UCSD-AML1 (cell line): ENCODE measurements around the gene SYNGAP1.
"Not testable (repeated sequence)": the region's sequence is repeated elsewhere in the genome, so short reads cannot be mapped to it uniquely, and the experiment has no call there.

Experiments
- DNase-seq: peaks from one replicate; lab custom pipeline; 2025; ENCODE audit not compliant: unreplicated experiment; lab: John Stamatoyannopoulos, UW

The SYNGAP1 gene

GRCh38 chr6:33399881-33400280 is 20.0 kb upstream of the SYNGAP1 start:
- not testable (repeated sequence) for DNase-seq

- no peak for DNase-seq
These were observed 15.0 kb upstream of the SYNGAP1 start for GRCh38 chr6:33404884-33405283.

- no peak for DNase-seq
These were observed 14.4 kb upstream of the SYNGAP1 start for GRCh38 chr6:33405386-33405940.

- no peak for DNase-seq
These were observed 13.7 kb upstream of the SYNGAP1 start for GRCh38 chr6:33406126-33406525.

GRCh38 chr6:33407132-33407718 is 12.6 kb upstream of the SYNGAP1 start:
- DNase-seq, result no peak

GRCh38 chr6:33410050-33410710 is 9.7 kb upstream of the SYNGAP1 start:
- peak; percentile 99 for DNase-seq

- DNase-seq, result no peak
These were observed 8.9 kb upstream of the SYNGAP1 start, which contains the start of gene PHF1 for GRCh38 chr6:33410711-33411631. Gene PHF1, plus strand, starts transcription at chr6:33411014. Its CDS starts 1,250 bp downstream, at chr6:33412264.

GRCh38 chr6:33411632-33412005 is 8.2 kb upstream of the SYNGAP1 start:
- DNase-seq, result no peak

GRCh38 chr6:33412140-33413009 is 7.5 kb upstream of the SYNGAP1 start:
- no peak for DNase-seq

- no peak for DNase-seq
These were observed 6.4 kb upstream of the SYNGAP1 start for GRCh38 chr6:33413241-33414120.

GRCh38 chr6:33414592-33415271 is 5.1 kb upstream of the SYNGAP1 start:
- DNase-seq, result no peak

- DNase-seq, result no peak
These were observed 4.0 kb upstream of the SYNGAP1 start for GRCh38 chr6:33415831-33416230.

- no peak for DNase-seq
These were observed 3.3 kb upstream of the SYNGAP1 start for GRCh38 chr6:33416386-33417127.

GRCh38 chr6:33417128-33417902 is 2.5 kb upstream of the SYNGAP1 start:
- no peak for DNase-seq

GRCh38 chr6:33417903-33418689 is 1.8 kb upstream of the SYNGAP1 start, which contains the start of gene CUTA:
Gene CUTA, minus strand, starts transcription at chr6:33418107. Its CDS starts 107 bp downstream, at chr6:33418000.
- peak; percentile 99 for DNase-seq

- DNase-seq, result no peak
These were observed 1.1 kb upstream of the SYNGAP1 start for GRCh38 chr6:33418690-33419291.
